Vagina (tissue), 2 donors: ENCODE results near the gene IRS2. TPM values are rescaled to one million over a fixed set of nuclear protein-coding genes. Genes with fewer than 3 reads are reported as not detected.

Source experiments
- DNase-seq, 2 donors: peaks; one replicate each; pipeline ENCODE4 v3.0.0-alpha.2; 2017; ENCODE audit errors: extremely low spot score in 2 of 2
- H3K27ac ChIP-seq: fragments of 200-600 bp; sonication (generic); one replicate; pipeline ENCODE4 v1.5.1; 2019
- H3K27me3 ChIP-seq: fragments of 200-600 bp; sonication (generic); one replicate; pipeline ENCODE4 v1.5.1; 2019
- H3K36me3 ChIP-seq, 2 donors: fragments of 200-600 bp; sonication (generic); one replicate each; pipeline ENCODE4 v1.5.1; 2017 to 2019
- H3K4me1 ChIP-seq: fragments of 200-600 bp; sonication (generic); one replicate; pipeline ENCODE4 v1.5.1; 2019
- H3K4me3 ChIP-seq, 2 donors: fragments of 200-600 bp; sonication (generic); 1 replicate in 1 of 2; 2 replicates in 1 of 2; pipeline ENCODE4 v1.5.1; 2016 to 2019
- H3K9me3 ChIP-seq: fragments of 200-600 bp; sonication (generic); one replicate; pipeline ENCODE4 v1.5.1; 2019
- CTCF ChIP-seq, 3 experiments: fragments of 450-650 bp in 2 of 3; fragments of 200-600 bp in 1 of 3; sonication (generic) in 1 of 3; IDR thresholded peaks; one replicate each; pipeline ENCODE4 v1.5.1; 2017 to 2019; ENCODE audit warnings: antibody characterized with exemption in 3 of 3, mild to moderate bottlenecking in 2 of 3, moderate library complexity in 2 of 3
- POLR2A ChIP-seq, 2 donors: fragments of 450-650 bp; IDR thresholded peaks; one replicate each; pipeline ENCODE4 v1.6.1; 2017; ENCODE audit warnings: antibody characterized with exemption in 2 of 2, mild to moderate bottlenecking in 2 of 2, moderate library complexity in 2 of 2
- POLR2AphosphoS5 ChIP-seq, 2 donors: sonication (generic); formaldehyde crosslinking; IDR thresholded peaks; one replicate each; pipeline ENCODE4 v1.9.0; 2017; ENCODE audit warnings: antibody characterized with exemption in 2 of 2, mild to moderate bottlenecking in 2 of 2, low read depth in 1 of 2; ENCODE audit not compliant: insufficient read depth in 1 of 2
- intact Hi-C: fragments of 100-400 bp; cut with DNase I; formaldehyde crosslinking; loops from one replicate; pipeline ENCODE4 v1.15.1; 2023
- total RNA-seq: library from RNA; depleted of rRNA; stranded (reverse); fragments of >200 nt; gene quantifications from one replicate; pipeline ENCODE4 v1.2.3, GENCODE V29; 2016

Gene IRS2
- total RNA-seq, 1 donor from 2014 or later: 25.0 TPM

DNA sequence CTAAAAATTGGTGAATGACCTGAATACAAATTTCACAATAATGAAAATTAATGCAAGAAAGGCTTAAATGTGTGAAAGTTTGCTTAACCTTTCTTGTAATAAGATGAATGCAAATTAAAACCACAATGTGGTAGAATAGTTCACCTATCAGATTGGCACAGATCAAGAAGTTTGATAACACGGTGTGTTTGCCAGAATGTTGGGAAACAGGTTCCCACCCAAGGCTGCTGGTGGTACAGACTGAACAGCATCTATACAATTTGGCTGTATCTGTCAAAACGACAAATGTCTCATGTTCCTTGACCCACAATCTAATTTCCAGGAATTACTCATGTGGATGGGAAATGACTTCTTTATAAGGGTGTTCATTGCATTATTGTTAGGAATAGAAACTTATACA lies 8.6 kb upstream of the IRS2 start:
- TF ChIP-seq POLR2AphosphoS5 (IDR thresholded peaks at IDR 0.05; ENCODE audit: insufficient read depth in 1 of 2, low read depth in 1 of 2): no peak
- no peak for TF ChIP-seq CTCF (IDR thresholded peaks at IDR 0.05)
- no peak for TF ChIP-seq POLR2A (IDR thresholded peaks at IDR 0.05)
- DNase-seq: no peak
- Histone ChIP-seq H3K27me3 (no peaks in the 10 kb centered on the region), H3K9me3 (no peaks in the 10 kb centered on the region), H3K4me3 (no peak overlapping the region), H3K4me1 (no peaks in the 10 kb centered on the region), H3K36me3 (no peaks in the 10 kb centered on the region), H3K27ac (no peak overlapping the region)
- intact Hi-C loops: no loop called here

DNA sequence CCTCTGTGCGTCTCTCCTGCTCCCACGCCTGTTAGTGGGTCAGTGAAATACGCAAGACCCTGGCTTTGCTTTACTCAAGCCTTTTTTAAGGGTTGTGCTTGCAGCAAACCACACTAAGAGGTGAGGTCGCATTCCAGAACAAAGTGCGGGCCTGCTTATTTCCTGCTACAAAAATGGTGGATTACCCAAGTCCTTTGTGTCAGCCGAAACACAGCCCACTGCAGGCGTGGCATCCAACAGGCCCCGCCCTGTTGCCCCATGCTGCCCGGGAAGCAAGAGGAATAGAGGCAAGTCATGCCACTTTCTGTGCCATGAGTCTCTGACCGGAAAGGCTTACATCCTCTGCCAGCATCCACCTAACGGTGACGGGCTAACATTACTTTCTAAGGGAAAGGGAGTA lies 7.7 kb upstream of the IRS2 start:
- Histone ChIP-seq H3K27me3 (no peaks in the 10 kb centered on the region), H3K36me3 (no peaks in the 10 kb centered on the region), H3K27ac (no peak overlapping the region), H3K9me3 (no peaks in the 10 kb centered on the region), H3K4me3 (no peak overlapping the region), H3K4me1 (no peaks in the 10 kb centered on the region)
- intact Hi-C loops: no loop called here
- no peak for DNase-seq
- no peak for TF ChIP-seq POLR2A (IDR thresholded peaks at IDR 0.05)
- TF ChIP-seq POLR2AphosphoS5 (IDR thresholded peaks at IDR 0.05; ENCODE audit: insufficient read depth in 1 of 2, low read depth in 1 of 2): no peak
- no peak for TF ChIP-seq CTCF (IDR thresholded peaks at IDR 0.05)

DNA sequence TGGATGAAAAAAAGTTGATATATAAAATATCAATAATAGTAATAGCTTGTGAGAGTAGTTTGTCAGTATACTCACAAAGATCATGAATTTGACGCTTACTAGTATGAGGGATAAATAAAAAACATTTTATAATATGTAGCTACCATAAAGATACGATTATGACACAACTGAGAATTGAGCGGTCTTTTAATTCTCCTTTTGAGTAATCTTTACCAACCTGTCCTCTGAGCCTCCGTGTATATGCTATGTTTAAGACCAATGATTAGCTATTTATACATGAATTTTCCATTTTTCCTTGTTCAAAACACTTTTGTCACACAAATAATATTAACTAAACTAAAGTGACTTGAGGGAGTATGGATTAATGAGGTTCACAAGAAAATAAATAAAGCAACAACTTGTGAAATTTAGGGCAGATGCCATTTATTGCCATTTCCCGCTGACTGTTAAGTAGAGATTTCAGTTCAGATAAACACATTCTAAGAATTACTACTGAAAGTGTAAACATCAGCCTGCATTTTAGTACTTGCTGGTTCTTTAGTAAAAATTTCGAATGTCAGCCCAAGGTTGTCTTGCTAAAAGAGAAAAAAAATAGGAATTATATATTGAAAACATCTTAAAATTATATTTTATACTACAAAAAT lies 6.2 kb upstream of the IRS2 start:
- no peak for DNase-seq
- intact Hi-C loops: no loop called here

GRCh38 chr13:109790942-109791605 lies 4.7 kb upstream of the IRS2 start:
- DNase-seq: no peak
- no peak overlapping the region for H3K27ac ChIP-seq
- no peak overlapping the region for H3K4me3 ChIP-seq
- no peaks in the 10 kb centered on the region for H3K4me1 ChIP-seq
- TF ChIP-seq POLR2AphosphoS5 (IDR thresholded peaks at IDR 0.05; ENCODE audit: insufficient read depth in 1 of 2, low read depth in 1 of 2) (no peak), POLR2A (IDR thresholded peaks at IDR 0.05) (no peak), CTCF (IDR thresholded peaks at IDR 0.05) (no peak)
- no peaks in the 10 kb centered on the region for H3K27me3 ChIP-seq
- no peaks in the 10 kb centered on the region for H3K9me3 ChIP-seq
- H3K36me3 ChIP-seq: no peaks in the 10 kb centered on the region
- intact Hi-C loops: no loop called here

More for the DNA sequence above, 6.2 kb upstream of the IRS2 start:
- no peaks in the 10 kb centered on the region for H3K9me3 ChIP-seq
- no peaks in the 10 kb centered on the region for H3K4me1 ChIP-seq
- no peaks in the 10 kb centered on the region for H3K27me3 ChIP-seq
- H3K4me3 ChIP-seq: no peak overlapping the region
- no peak overlapping the region for H3K27ac ChIP-seq
- no peaks in the 10 kb centered on the region for H3K36me3 ChIP-seq
- TF ChIP-seq POLR2AphosphoS5 (IDR thresholded peaks at IDR 0.05; ENCODE audit: insufficient read depth in 1 of 2, low read depth in 1 of 2): no peak
- TF ChIP-seq CTCF (IDR thresholded peaks at IDR 0.05): no peak
- TF ChIP-seq POLR2A (IDR thresholded peaks at IDR 0.05): no peak

GRCh38 chr13:109790086-109790485 lies 3.7 kb upstream of the IRS2 start:
- Histone ChIP-seq H3K36me3 (no peaks in the 10 kb centered on the region), H3K27ac (no peak overlapping the region), H3K4me3 (no peak overlapping the region), H3K4me1 (no peaks in the 10 kb centered on the region), H3K27me3 (no peaks in the 10 kb centered on the region), H3K9me3 (no peaks in the 10 kb centered on the region)
- no peak for DNase-seq
- TF ChIP-seq POLR2A (IDR thresholded peaks at IDR 0.05) (no peak), POLR2AphosphoS5 (IDR thresholded peaks at IDR 0.05; ENCODE audit: insufficient read depth in 1 of 2, low read depth in 1 of 2) (no peak), CTCF (IDR thresholded peaks at IDR 0.05) (no peak)
- intact Hi-C loops: no loop called here
